AG08396 (cell line): ENCODE results near the gene QPCT.
"Not testable (repeated sequence)": the region's sequence is repeated elsewhere in the genome, so short reads cannot be mapped to it uniquely, and the experiment has no call there.

Experiments used
- DNase-seq: peaks from one replicate; pipeline ENCODE4 v3.0.0; 2012; ENCODE audit warnings: low spot score, mixed read lengths

The QPCT gene

DNA sequence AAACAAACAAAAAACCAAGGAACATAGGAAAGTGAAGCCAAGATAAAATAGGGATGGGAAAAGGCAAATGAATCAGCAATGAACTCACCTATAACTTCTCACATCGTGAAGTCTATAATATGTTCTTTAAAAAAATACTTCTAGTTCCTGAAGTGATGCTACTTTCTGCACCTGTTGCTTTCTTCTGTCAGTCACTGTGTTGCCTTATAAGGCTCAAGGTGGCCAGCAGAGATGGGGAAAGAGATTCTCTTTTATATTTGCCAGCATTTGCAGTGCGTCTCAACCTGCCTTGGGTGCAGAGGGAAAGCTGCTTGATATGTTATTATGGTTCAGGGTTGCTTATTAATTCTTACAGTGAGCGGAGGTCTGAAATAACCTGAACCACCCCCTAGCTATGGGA lies 14.0 kb downstream of the QPCT start:
- DNase-seq, result no peak

DNA sequence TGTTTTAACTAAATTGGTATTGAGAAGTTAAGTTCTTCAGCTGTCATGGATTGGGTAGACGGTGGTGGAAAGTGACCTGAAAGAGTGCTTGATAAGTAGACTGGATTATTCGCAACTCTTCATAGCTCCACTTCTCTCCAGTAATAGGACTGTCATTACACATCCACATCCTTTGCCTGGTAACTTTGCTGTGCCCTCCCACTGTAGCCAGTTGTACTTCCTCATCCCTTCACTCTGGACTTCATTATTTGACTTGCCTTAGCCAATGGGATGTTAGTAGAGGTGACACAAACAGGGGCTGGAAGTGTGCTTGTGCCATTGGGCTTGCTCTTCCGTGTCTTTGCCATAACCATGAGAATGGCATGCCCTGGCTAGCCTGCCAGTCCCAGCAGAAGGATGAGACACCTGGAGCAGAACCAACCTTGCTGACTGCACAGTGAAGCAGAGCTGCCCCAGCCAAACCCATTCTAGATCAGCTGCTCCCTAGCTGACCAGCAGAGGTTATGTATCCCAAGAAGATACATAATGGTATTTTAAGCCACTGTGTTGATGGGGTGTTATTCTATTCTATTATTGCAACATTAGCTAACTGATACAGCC lies 16.9 kb downstream of the QPCT start:
- no peak for DNase-seq

DNA sequence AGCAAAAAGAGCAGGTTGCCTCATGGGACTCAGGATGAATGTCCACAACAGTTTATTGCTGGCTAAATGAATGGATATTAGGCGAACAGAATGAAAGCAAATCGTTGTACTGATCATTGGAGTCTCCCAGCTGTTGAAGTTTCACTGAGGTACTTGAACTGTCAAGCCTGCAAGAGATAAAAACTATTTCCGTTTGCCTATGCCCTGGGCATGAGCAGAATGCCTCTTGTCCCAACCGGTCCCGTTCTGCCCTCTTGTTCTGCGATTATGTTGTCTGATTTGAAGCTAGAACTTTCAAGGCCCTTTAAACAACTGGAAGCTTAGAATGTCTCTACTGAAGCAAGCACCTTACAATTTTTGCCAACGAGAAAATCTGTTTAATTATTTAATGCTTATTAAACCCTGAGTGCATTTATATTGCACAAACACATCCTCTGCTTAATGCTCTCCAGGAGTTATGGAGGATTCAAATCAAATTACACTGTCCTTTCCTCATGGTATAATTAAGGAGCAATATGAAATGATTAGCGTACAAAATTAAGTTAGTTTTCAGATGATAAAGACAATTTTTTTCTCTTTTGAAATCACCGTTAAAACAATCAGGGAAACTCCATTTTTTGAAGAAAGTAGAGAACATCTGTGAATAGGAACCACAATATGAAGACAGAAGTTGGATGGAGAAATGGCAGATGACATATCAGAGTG lies 17.7 kb downstream of the QPCT start:
- DNase-seq, result no peak

DNA sequence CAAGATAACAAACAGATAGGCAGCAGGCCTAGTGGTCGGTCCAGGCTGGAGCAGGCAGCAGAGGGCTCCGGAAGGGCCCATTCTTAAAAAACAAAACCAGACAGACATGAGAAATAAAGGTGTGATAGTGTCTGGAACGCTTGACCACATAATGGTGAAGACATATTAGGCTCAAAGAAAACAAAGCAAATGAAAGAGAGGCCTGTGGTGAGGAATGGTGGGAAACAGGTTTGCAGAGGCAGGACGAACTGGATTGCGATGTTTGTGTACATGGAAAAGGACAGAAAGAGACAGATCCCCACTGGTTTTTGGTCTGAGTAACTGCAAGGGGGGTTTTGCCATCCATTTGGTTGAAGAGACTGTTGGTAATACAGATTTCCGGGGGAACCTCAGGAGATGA lies 19.9 kb downstream of the QPCT start:
- DNase-seq, result no peak

DNA sequence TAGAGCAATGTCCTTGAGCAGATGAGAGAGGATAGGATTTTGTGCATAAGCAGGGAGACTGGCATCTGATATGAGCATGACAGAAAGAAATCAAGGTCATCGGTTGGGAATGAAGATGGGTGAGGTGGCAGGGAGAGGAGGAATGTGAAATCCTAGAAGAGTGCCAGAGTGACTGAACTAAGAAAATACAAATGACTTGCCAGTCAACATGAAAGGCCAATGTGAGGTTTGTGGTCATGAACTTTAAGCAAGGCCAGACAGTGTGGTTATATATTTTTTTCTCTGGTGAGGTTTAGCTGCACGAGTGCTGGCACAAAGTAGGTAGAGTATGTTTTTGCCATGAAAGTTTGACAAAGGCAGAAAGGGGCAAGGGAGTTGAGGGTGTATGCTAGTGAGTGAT lies 21.2 kb downstream of the QPCT start:
- no peak for DNase-seq

DNA sequence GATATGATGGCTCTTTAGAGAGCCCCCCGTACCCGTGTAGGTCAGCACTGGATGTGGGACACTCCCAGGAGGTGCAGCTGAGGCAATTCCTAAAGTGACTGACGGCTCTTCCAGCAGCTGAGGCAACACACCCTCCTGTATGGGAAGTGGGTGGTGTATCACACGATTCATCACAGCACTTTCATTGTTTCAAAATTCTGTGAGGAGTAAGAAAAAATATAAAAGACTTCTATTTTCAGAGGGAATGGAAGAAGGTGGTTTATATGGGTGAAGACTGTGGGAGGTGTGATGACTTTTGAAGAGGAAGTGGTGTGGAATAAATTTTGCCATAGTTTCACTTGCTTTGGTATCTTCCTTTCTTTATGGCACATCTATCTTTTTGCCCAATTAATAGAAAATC lies 22.3 kb downstream of the QPCT start:
- DNase-seq, result no peak

DNA sequence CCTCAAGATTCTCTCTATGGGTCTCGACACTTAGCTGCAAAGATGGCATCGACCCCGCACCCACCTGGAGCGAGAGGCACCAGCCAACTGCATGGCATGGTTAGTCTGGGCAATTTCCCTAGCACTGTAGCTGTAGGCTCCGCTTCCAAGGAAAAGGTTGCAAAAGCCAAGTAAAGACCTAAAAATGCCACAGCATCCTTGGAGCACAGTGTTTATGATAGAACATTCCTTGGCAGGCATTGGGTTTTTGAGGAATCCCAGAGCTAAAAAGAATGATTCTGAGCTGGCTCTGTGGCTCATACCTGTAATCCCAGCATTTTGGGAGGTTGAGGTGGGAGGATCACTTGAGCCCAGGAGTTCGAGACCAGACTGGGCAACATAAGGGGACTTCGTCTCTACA lies 22.9 kb downstream of the QPCT start:
- DNase-seq, result peak; percentile 46

DNA sequence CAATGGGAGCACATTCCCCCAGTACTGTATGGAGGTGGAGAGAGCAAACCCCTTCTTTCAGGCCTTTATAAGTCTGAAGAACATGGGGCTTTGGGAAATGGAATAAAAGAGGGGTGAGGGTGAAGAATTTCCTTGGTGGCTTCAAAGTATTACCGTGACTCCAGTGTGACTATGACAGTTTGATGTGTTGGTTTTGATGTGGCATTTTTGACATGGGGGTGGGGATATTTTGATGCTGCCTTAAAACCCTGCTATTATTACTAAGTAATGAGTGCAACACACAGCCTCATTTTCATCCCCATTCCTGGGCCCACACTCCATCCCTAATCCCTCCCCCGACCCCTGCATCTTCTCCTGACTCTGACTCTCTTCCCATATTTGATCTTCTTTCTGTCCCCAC lies 23.6 kb downstream of the QPCT start:
- DNase-seq, result no peak

DNA sequence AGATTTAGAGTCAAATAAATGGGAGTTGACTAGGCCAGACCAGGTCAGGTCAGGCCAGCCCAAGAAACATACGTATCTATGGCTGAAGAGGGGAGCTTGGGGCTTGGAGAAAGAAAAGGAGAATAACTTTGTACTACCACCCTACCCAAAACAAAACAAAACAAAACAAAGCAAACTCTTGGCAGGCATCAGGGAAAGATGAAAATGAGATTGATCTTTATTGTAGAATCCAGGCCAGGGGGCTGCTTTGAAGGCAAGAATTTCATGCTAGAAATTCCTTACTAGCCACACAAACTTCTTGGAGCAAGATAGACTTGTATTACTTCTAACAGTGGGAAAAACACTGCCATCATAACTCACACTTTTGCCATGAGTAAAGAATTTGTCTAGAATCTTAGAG lies 26.2 kb downstream of the QPCT start:
- no peak for DNase-seq

DNA sequence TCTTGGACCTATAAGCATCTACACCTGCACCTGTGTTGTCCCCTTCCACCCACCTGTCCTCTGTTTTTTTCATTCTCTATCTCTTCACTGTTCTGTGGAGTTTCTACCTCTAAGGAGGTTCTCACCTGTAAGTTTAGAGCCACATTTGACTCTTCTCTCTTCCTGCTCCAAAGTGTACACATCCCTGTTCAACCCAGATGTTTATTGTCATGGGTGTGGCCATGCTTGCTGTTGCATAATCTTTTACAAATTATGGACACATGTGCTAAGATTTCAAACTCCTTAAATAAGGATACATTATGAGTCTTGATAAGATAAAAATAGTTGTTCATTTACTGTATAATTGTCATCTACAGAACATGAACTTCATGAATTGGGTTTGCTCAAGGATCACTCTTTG lies 27.6 kb downstream of the QPCT start:
- DNase-seq, result no peak

DNA sequence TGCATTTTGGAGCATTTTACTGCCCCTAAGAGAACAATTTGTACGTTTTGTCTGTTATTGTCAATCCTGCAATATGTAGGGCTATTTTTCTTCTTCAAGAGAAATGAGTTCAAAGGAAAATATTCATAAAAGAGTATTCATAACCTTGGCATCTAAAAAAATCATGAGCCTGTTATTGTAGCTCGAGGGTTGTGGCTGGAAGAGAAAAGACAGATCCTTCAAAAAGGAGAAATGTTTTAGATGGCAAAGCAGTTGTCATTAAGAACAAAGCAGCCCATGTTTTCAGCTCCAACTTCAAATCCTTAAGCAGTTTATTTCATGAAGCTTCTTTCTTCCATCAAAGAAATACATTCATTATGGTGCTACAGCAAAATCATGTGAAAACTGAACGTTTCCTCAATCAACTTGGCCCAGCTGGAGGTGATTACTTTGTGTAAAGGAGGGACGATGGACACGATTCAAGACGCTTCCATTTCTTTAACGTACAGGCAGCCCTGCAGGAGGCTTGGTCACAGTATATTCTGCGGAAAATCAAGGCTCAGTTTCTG lies 31.4 kb downstream of the QPCT start:
- no peak for DNase-seq

DNA sequence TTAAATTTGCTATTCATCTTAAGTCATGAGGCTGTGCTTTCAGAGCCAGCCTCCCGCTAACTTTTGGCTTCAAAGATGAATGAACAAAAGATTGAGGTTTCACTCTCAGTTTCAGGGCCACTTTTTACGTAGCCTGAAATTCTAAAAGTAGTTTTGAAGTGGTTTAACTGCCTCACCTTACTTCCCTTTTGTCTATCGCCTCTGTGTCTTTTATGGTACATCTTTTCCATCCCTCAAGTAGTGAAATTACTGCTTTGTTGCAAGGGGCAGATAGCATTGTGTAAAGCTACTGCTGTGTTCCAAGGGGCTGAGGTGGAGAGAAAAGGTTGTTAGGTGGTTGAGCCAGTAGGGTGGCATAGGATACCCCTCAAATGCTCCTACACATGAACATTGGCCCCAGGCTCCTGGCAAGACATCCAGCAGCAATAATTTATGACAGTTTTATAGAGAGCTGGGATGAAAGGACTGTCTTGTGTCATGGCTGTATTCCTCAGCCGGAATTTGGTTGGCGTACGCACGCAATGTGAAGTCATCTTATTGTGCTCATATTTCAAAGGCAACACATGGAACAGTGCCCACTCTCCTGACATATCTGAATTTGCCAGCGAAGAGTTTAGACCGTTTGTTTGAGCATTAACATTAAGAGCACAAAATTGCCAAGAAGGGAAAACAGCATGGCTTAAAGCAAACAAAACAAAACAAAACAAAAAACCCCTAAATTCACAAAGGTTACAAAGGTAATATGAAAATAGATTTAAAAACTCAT lies 32.2 kb downstream of the QPCT start:
- DNase-seq, result peak; percentile 65

DNA sequence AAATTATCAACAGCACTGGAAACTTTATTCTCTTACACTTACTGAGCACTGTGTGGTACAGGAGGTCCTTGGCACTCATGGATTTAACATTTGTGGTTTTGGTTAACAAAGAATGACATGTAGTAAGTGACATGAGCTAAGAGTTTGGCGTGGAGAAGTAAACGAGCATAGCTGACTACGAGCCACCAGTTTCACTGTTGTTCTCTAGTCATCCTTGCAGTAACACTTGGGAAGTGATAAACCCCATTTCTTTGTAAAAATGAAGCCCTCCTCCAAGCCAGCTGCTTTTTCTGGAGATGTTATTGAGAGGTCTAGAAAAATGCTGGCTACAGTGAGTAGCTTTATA lies 32.7 kb downstream of the QPCT start:
- DNase-seq, result peak; percentile 23

DNA sequence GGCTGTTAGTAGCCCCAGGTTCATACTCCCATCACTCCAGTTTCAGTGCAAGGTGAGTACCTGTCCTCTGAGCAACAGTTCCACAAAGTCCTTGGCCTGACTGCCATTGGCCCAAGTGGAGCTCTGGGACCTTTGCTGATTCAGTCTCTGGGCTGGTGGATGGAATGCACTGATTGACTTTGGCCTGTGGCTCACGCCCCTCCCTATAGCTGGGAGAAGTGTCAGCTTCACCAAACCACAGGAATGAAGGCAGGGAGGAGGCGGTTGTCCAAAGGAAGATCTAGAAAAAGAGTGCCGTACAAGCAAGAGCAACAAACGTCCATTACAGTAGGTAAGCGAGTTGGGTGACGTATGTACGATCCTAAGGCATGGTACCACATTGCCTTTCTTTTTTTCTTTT lies 34.0 kb downstream of the QPCT start:
- peak; percentile 66 for DNase-seq

DNA sequence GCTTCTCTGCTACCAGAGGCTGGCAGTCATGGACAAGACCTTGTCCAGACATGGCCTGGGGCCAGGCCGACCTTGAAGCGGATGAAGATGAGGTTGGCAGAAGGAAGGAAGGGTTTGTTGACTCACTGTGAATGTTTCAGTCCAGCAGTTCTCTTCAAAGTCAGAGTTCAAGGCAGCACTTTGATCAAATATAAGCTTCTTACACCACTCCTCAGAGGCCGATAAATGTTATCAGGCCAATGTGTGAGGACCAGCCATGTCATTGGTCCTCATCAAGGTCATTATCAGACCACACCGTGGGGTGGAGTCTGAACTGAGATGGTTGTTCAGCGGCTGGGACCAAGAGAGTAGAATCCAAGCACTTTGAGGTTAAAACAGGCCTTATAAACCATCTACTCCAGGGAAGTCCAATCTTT lies 35.5 kb downstream of the QPCT start:
- no peak for DNase-seq

DNA sequence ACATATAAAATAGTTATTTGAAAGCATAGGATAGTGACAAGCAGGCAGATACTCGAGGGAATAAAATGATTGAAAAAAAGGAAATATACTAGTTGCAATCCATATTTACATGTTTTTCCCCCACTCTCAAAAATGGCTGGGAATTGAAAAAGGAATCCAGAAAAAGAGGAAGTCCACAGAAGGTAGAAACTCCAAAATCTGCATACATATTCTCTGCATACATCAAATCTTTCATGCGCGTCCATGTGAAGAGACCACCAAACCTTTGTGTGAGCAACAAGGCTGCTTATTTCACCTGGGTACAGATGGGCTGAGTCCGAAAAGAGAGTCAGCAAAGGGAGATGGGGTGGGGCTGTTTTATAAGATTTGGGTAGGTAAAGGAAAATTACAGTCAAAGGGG lies 36.4 kb downstream of the QPCT start:
- not testable (repeated sequence) for DNase-seq

DNA sequence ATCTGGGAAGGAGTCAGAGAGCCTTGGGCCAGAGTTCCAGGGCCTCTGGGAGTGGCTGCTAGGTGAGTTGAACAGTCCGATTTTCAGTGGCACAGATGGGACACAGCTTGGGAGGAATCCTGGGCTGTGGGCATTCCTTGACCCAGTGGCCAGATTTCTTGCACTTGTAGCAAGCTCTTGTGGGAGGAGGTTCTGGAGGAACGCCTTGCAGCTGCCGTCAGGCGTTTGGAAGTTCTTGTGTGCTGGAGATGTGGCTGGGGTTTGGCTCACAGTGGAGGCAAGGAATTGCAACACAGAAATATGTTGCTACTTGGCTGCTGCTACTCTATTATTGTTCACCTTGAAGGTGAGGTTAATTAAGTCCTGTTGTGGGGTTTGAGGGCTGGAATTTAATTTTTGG lies 39.8 kb downstream of the QPCT start:
- not testable (repeated sequence) for DNase-seq

DNA sequence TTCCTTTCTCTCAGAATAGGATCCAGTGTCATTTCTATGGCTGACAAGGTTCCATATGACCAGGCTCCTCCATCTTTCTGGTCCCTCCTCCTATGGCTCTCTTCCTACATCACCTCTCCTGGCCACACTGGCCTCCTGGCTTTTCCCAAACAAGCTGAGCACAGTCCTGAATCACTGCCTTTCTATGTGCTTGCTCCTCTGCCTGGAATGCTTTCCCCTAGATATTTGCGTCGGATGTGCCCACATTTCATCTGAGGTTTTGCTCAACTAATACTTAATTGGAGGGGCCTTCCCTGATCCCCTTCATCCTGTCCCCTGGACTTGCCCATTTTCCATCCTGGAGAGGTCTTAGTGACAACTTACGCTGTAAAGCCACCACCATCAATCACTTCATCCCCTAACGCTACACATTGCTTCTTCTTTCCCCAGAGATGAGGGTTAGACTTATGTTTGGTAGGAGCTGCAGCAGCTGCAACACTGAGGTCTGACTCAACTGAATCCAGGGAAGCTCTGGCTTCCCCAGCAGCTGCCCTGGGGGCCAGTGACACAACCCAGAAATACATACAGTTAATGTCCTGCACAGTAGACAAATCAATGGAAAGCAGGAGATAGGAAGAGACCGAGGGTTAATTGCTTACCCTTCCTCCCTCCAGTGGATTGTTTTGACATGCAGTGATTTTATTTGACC lies 42.9 kb downstream of the QPCT start:
- DNase-seq, result peak; percentile 30

DNA sequence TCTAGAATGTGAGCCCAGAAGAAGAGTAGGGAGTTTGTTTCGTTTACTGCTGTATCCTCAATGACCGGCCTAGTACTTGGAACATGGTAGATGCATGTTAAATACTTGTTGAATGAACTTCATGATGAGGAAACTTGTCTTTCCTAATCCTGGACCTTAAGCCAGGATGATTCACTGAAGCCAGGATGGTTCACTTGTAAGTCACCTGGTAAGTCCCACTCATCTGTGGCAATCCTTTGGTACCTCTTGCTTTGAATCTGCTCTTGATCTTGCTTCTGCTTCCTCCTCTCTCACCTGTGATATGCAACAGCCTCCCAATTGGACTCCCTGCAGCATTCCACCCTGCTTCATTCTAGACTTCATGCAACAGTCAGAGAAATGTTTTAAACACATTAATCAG lies 43.6 kb downstream of the QPCT start:
- DNase-seq, result peak; percentile 38

DNA sequence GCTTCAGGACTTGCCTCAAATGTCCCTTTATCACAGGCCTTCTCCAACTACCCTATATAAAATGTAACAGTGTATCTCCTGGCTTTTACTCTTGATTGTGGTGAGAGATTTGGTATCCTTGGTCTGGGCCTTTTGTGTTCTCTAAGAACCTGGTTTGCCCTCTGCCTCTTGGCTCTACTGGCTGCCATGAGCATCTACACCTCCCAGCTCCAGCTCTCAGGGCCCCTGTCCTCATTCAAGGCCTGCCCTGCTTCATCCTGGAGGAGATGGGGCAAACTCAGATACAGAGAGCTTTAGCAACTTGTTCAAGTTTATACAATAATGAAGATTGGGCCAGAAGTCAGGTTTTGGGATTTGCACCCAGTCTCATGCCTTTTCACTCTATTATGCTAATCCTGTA lies 45.0 kb downstream of the QPCT start:
- DNase-seq, result no peak

DNA sequence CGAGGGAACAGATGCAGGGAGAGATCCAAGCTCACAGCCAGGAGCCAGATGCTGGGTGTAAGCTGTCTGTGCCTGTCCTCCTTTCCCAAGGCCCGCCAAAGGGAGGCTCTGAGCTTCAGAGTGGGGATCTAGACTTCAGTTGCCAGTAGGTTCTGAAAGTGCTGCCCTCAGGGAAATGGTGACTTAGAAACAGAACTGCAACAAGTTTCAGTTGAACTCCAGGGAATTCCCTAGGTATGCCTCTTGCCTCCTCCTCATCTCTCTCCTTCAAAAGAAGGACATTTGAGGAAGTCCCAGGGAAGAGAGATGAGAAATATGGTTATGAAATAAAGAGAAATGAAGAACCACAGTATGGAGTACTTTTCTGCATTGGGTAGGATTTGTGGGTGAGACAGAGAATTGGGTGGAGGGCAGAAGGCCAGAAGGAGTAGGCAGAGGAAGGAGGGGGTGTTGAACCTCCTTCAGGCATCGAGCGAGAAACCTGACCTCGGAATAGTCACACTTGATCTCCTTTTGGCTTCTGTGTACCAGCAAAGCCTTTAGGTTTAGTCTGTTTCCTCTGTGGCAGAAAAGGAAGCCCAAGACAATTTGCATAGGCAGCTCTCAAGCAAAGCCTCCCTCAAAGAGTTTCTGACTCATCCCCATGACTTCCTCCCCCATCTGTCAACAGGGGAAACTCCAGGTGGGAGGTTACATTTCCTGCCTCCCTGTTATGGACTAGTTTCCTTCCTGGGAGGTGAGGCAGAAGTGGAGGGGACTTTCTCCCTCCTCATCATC lies 45.7 kb downstream of the QPCT start:
- peak; percentile 54 for DNase-seq

DNA sequence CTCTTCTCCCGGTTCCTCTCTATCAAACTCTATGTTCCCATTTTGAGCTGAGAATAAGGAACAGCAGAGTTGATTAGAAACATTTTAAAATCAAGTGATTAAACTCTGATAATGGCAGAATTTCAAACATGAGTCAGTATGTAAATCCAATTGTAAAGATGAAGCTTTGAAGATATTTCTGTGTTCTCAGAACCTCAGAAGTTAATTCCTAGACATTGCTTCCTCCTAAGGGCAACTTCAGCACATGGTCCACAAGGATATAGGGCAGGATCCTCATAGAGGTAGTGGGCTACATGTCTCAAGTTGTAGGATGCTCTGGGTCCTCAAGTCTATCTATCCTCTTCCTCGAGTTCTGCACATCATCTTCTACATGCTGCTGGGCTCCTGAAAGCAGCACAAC lies 46.3 kb downstream of the QPCT start:
- DNase-seq, result no peak
